Measurements from ENCODE around the gene KCP. TPM values are rescaled to one million over a fixed set of nuclear protein-coding genes. Genes with fewer than 3 reads are reported as not detected.

Gene KCP
- total RNA-seq, 1 donor from 2014 or later = 1.4 TPM

- no peak for DNase-seq (ENCODE audit: low spot score)
Observed at GRCh38 chr7:128939075-128939860, 28.8 kb upstream of the KCP start.

GRCh38 chr7:128938544-128939074, 28.1 kb upstream of the KCP start:
- DNase-seq (ENCODE audit: low spot score) = no peak

- DNase-seq (ENCODE audit: low spot score) = no peak
Observed at GRCh38 chr7:128937647-128938543, 27.4 kb upstream of the KCP start, which contains the start of gene IRF5. IRF5 (plus strand) TSS chr7:128937927; CDS start chr7:128942082, 4,155 bp downstream.

GRCh38 chr7:128937271-128937646, 26.8 kb upstream of the KCP start:
- DNase-seq (ENCODE audit: low spot score) = no peak

- no peak for DNase-seq (ENCODE audit: low spot score)
Observed at GRCh38 chr7:128936798-128937197, 26.3 kb upstream of the KCP start.

- DNase-seq (ENCODE audit: low spot score) = no peak
Observed at GRCh38 chr7:128935342-128935730, 24.8 kb upstream of the KCP start.

- DNase-seq (ENCODE audit: low spot score) = no peak
Observed at GRCh38 chr7:128934361-128935341, 24.1 kb upstream of the KCP start.

GRCh38 chr7:128933180-128933891, 22.8 kb upstream of the KCP start:
- peak; percentile 58 for DNase-seq (ENCODE audit: low spot score)

GRCh38 chr7:128932862-128933179, 22.3 kb upstream of the KCP start:
- no peak for DNase-seq (ENCODE audit: low spot score)

GRCh38 chr7:128931965-128932861, 21.7 kb upstream of the KCP start:
- no peak for DNase-seq (ENCODE audit: low spot score)

- no peak for DNase-seq (ENCODE audit: low spot score)
Observed at GRCh38 chr7:128931190-128931798, 20.8 kb upstream of the KCP start.

- no peak for DNase-seq (ENCODE audit: low spot score)
Observed at GRCh38 chr7:128928882-128929788, 18.6 kb upstream of the KCP start.

GRCh38 chr7:128928159-128928813, 17.8 kb upstream of the KCP start:
- DNase-seq (ENCODE audit: low spot score) = no peak

GRCh38 chr7:128924707-128925588, 14.4 kb upstream of the KCP start:
- no peak for DNase-seq (ENCODE audit: low spot score)

GRCh38 chr7:128923411-128923800, 12.9 kb upstream of the KCP start:
- no peak for DNase-seq (ENCODE audit: low spot score)
